ENCODE measurements around the gene ADAM11.
"Not testable (repeated sequence)": the region's sequence is repeated elsewhere in the genome, so short reads cannot be mapped to it uniquely, and the experiment has no call there.

The ADAM11 gene

DNA sequence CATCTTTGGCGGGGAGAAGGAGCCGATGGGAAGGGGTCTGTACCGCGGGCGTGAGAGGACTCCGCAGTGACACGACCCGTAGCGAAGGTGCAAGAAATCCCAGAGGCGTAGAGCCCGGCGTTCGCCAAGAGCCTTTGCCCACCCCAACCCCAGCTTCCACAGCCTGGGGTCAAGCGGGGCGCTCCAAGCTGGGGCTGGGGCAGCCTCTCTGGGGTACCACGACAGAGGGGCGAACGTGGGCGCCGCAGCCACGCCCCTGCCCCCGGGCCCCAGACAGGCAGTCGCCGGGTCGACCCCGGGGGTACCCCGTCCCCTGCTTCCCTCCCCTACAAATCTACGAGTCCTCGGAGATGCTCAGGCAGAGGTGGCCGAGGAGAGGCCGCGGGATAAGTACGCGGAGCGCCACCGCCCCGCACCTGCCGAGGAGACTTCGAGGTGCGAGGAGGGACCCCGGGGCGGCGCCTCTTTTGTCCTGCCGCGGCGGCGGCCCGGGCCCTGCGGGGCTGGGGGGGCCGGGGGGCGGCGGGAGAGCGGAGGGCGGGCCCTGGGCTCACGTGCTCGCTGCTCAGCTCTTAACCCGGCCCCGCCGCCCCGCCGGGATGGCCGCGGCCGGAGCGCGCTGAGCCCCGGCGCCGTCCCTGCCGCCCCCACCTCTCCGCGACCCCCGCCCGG is at the start of gene ADAM11:
Gene ADAM11, plus strand, starts transcription at position 575 of the 672 bp plus-strand sequence. CDS start 212 bp downstream, outside the sequence.
- no peak for DNase-seq

DNA sequence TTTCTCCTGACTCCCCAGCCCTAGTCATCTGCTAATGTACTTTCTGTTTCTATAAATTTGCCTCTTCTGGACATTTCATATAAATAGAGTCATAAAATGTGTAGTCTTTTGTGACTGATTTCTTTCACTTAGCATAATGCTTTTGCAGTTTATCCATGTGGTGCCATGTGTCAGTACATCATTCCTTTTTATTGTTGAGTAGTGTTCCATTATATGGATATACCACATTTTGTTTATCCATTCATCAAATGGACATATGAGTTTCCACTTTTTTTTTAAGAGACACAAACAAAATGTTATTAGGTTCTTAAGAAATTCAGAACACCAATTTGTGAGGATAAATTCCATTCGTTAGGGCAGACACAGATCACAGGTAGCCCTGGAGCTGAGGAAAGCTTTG is 39.3 kb upstream of the ADAM11 start:
- DNase-seq, result no peak

GRCh38 chr17:44722254-44722653 is 36.5 kb upstream of the ADAM11 start:
- no peak for DNase-seq

DNA sequence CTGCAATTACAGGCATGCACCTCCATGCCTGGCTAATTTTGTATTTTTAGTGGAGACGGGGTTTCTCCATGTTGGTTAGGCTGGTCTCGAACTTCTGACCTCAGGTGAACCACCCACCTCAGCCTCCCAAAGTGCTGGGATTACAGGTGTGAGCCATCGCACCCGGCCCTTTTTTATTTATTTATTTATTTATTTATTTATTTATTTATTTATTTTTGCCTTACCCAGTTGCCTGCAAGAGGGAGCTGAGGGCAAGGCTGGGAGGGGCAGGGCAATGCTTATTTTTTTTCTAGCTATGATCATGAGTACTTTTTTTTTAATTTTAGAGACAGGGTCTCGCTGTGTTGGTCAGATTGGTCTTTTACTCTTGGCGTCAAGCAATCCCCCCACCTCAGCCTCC is 32.7 kb upstream of the ADAM11 start:
- DNase-seq, result not testable (repeated sequence)

DNA sequence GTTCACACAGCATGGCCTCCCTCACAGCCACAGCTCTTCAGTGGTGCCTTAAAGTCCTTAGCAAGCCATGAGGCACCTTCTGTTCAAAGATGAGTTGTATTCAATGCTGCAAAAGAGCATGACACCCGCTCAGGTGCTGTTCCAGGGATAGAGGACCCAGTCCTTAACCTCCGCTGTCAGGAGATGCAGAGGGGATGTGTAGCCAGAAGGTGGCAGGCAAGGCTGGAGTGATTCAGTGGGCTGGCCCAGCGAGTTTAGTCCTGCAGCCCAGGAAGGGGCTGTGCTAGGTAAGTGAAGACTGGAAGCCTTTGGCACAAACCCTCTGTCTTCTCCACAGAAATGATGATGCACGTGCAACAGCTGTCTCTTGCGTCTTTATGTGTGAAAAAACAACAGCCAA is 25.0 kb upstream of the ADAM11 start:
- DNase-seq, result no peak

DNA sequence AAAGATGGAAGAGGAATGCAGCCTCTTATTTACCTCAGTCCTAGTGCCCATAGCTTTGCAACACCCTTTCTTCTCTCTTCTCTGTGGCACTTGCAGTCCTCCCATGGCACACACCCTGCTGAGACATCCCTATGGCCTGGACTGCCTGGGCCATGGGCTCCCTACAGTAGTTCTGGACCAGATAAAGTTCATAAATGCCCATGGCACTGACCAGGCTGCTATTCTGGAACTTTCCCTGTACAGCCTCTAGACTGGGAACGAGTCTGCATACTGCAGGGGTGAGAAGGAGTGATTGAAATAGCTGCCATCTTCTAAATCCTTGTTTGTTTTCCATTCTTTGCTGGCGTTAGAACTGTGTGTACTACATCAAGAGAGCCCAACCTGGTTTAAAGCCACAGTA is 24.5 kb upstream of the ADAM11 start:
- DNase-seq, result no peak

DNA sequence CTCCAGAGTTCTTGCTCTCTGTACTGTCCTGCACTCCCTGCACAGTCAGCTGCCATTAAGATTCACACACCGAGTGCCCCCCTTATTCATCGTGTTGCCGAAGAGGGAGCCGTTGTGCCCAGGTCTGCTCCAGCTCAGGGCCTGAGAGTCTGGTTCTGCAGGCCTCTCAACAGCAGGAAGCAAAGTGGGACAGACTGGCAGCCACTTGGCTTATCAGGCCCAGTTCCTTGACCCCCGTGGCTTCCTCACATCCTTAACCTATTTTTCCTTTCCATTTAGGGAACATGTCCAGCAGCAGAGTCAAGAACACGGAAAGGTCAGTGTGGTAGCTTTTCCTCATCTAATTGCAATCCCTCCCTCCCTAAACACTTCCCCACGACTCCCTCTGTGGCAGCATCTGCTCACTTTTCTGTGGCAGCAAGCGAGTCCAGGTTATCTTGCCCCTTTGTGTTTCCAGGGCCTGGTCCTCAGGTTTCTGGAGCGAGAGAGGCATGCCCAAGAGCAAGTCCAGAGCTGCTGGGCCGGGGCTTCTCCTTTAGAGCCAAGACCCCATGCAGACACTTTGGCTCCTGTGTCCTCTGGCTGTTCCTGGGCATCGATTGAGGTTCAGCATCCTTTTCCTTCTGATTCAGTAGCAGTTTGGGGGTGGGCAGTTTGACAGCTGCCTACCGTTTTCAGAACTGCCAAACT is 22.1 kb upstream of the ADAM11 start:
- no peak for DNase-seq

GRCh38 chr17:44738214-44738906 is 20.4 kb upstream of the ADAM11 start:
- no peak for DNase-seq

GRCh38 chr17:44741316-44741715 is 17.5 kb upstream of the ADAM11 start:
- no peak for DNase-seq

GRCh38 chr17:44745301-44745700 is 13.5 kb upstream of the ADAM11 start:
- DNase-seq, result no peak

GRCh38 chr17:44745738-44746137 is 13.1 kb upstream of the ADAM11 start:
- DNase-seq, result not testable (repeated sequence)

GRCh38 chr17:44747566-44747965 is 11.2 kb upstream of the ADAM11 start:
- DNase-seq, result no peak

- no peak for DNase-seq
Observed at GRCh38 chr17:44749076-44749979, 9.5 kb upstream of the ADAM11 start.

DNA sequence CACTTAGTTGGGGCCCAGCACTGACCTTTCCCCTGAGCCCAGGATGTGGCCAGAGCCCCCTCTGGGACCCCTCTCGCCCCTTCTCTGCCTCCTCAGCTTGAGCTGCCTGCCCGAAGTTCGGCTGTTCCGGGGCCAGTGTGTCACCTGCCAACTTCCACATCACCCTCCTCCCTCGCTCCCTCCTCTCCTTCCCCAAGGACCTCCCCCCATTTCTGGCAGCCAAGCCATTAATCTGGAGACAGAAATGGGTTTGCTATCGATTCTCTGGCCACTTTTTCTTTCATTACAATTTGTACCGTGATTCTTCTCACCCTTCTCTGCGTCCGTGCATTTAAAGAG is 8.8 kb upstream of the ADAM11 start:
- DNase-seq, result no peak

DNA sequence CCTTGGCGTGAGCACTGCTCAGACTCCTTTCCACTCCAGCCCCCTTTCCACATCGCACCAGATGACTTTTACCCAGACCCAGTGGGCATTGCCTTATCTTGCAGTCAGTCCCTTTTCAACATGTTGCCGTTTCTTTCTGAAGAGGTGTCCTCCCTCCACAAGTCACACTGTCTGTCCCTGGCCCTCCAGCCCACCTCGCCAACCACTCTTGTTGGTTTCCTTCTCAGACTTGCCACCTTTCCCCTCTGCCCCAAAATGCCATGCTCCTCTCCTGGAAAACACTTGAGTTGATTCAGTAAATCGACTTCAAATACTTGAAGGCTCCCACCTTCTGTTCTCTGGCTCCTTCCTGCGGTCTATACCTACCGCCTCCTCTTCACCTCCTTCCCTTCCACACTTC is 7.5 kb upstream of the ADAM11 start:
- DNase-seq, result no peak

- no peak for DNase-seq
Observed at GRCh38 chr17:44751806-44752205, 7.0 kb upstream of the ADAM11 start.

DNA sequence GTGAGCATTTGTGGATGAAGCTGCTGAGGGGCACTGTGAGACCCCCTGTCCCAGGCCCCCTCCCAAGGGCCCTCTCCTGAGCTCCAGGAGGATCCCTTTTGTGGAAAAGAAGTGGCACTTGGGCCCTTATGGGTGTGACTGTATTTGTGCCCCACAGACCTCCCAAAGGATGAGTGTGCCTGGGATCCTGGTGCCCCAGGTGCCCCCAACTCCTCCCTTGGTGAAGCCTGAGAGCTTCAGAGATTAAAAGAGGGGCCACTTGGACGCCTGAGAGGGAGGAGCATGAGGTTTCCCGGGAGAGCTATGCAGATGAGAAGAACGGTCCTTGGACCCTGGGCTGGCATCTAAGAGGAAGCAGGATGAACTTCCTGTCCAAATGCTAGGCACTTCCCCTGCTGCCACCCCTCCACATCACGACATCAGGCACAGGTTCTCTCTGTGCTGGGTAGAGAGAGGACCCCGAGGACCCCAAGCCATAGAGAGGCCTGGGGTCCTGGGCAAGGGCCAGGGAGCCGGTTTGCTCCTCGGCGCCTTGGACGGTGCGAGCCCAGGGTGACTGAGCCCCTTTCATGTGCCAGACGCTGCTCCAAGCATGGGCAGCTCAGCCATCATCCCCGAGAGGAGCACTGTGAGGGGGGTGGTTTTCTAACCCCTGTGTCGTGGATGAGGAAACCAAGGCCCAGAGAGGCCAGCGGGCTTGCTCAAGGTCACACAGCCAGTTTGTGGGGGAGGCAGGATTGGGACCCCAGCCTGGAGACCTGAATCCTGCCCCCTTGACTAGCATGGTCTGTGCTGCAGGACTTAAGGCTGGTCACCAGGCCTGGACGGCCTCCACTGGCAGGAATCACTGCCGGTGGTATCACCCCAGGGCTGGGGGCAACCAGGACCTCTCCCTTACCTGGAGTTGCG is 5.6 kb upstream of the ADAM11 start:
- no peak for DNase-seq

DNA sequence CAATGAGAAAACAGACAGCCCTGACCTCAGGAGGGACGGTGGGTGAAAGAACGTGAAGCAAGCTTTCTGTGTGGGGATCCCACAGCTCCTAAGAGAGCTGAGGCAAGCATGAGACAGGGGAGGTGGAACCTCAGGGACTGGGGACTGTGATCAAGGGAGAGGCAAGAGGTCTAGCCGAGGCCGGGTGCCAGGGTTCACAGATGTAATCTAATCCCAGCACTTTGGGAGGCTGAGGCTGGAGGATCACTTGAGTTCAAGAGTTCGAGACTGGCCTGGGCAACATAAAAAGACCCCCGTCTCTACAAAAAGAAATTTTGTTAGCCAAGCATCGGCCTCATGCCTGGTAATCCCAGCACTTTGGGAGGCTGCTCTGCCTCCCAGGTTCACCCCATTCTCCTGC is 4.5 kb upstream of the ADAM11 start:
- DNase-seq, result no peak

- not testable (repeated sequence) for DNase-seq
Observed at GRCh38 chr17:44755180-44755579, 3.6 kb upstream of the ADAM11 start.

DNA sequence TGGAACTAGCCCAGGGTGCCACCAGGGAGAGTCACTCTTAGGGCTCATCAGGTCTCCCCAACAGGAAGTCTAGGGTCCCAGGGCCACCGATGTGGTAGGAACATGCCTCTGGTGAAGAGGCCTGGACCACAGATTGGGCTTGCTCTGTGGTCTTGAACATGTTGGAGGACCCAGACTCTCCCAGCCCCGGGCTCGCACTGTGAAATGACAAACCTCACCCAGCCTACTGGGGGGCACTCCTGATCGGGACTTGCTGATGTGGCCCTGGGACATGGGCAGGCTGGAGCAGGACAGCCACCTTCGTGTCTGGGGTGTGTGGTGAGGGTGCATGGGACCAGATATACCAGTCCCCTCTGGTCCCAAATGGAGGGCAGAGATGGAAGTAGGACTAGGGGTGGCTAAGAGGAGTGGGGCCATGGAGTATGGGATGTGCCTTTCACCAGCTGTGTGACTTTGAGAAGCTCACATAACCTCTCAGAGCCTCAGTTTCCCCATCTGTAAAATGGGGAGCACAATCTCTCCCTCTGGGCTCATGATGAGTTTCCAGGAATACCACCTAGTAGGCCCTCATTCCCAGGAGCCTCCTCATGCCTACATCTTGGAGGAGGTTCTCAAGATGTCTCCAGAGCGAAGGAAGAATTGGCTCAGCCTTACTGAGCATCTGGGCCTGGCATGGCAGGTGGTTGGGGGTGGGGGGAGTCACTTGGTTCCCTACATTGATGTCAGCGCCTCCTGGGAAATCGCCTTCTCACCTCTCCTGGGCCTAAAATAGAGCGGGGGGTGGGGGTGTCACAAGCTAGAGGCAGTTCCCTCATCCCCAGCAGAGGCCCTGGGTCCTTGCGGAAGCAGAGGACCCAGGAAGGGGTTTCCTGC is 1.5 kb upstream of the ADAM11 start:
- no peak for DNase-seq

GRCh38 chr17:44757918-44758413 is 822 bp upstream of the ADAM11 start:
- no peak for DNase-seq

All from KG1 (cell line).